Measurements from ENCODE around the gene POFUT1. TPM values are rescaled to one million over a fixed set of nuclear protein-coding genes. Genes with fewer than 3 reads are reported as not detected.

Gene POFUT1
- total and polyA plus RNA-seq, 2 of the 8 experiments (the other 6 are each of a cell fraction or from before 2014, with no cell fraction given), result 19.4 to 24.4 TPM

GRCh38 chr20:32236048-32236533, 28.4 kb downstream of the POFUT1 start:
- Histone ChIP-seq H3K4me1 (replicated peaks in 1 of 4; ENCODE audit: control insufficient read depth in 3 of 4, insufficient read depth in 4 of 4, low read length in 3 of 4) (peaks cover 0 to 7% (median 4%) of the 10 kb centered on the region in 4 experiments; a peak in 4 of 7 replicates), H2BK12ac (ENCODE audit: low read depth, low read length) (no peak overlapping the region), H4K91ac (replicated peaks; ENCODE audit: insufficient read length, low read length) (no peak overlapping the region), H3K18ac (ENCODE audit: extremely low read depth, low read length) (no peak overlapping the region), H2BK20ac (ENCODE audit: low read length) (no peak overlapping the region), H3K27me3 (replicated peaks in 1 of 4; ENCODE audit: control insufficient read depth in 3 of 4, extremely low read depth in 1 of 4, insufficient read depth in 3 of 4, low read length in 3 of 4) (no peaks in the 10 kb centered on the region), H2AK5ac (ENCODE audit: low read depth, low read length) (no peak overlapping the region), H3K79me2 (ENCODE audit: control insufficient read depth in 1 of 2, insufficient read depth in 2 of 2, low read length in 2 of 2) (no peaks in the 10 kb centered on the region), H3K9me3 (ENCODE audit: insufficient read depth in 2 of 2, low read depth in 1 of 2, low read length in 1 of 2) (no peaks in the 10 kb centered on the region), H3K4me2 (ENCODE audit: insufficient read depth in 1 of 2, low read depth in 2 of 2, low read length in 2 of 2) (no peak overlapping the region), H3K9ac (replicated peaks in 1 of 4; ENCODE audit: extremely low read depth in 1 of 4, low read depth in 3 of 4, low read length in 3 of 4) (no peak overlapping the region), H3K23me2 (ENCODE audit: low read depth, low read length) (no peaks in the 10 kb centered on the region), H3K23ac (ENCODE audit: insufficient read length) (no peak overlapping the region), H4K5ac (ENCODE audit: insufficient read length, low read depth, low read length) (no peak overlapping the region), H3K4me3 (ENCODE audit: extremely low read depth in 1 of 4, insufficient read depth in 2 of 4, low read depth in 3 of 4, low read length in 4 of 4) (no peak overlapping the region), H3K79me1 (ENCODE audit: low read depth, low read length) (no peaks in the 10 kb centered on the region), H3K36me3 (ENCODE audit: control insufficient read depth in 2 of 4, insufficient read depth in 4 of 4, low read length in 3 of 4) (peaks cover 17 to 40% (median 30%) of the 10 kb centered on the region in 4 experiments; a peak in 6 of 8 replicates), H2BK120ac (replicated peaks; ENCODE audit: low read depth, low read length) (no peak overlapping the region), H3K27ac (ENCODE audit: low read depth, low read length) (no peak overlapping the region), H2BK5ac (ENCODE audit: low read depth, low read length) (no peak overlapping the region), H4K20me1 (replicated peaks in 1 of 2; ENCODE audit: control insufficient read depth in 1 of 2, insufficient read depth in 2 of 2, low read length in 2 of 2) (peaks cover 0 to 1% of the 10 kb centered on the region in 2 experiments), H2AFZ (ENCODE audit: low read length) (no peak overlapping the region), H2BK15ac (ENCODE audit: low read length) (no peak overlapping the region; the same call in 1 of the 2 replicates), H3K4ac (replicated peaks; ENCODE audit: insufficient read length, low read depth, low read length) (no peak overlapping the region), H4K8ac (ENCODE audit: extremely low read depth, insufficient read depth, low read length) (no peak overlapping the region), H3K14ac (ENCODE audit: insufficient read length) (no peak overlapping the region), H3K56ac (replicated peaks; ENCODE audit: insufficient read length, low read depth, low read length) (no peak overlapping the region)
- 84% methylated on average over 3 of the region's 3 CpGs; no CpG with 5 or more reads in 1 of the 2 experiments for WGBS, 2 experiments (ENCODE audit: extremely low coverage in 1 of 2, insufficient coverage in 1 of 2, insufficient read length in 1 of 2, insufficient replicate concordance in 2 of 2, low coverage in 1 of 2, low lambda C conversion rate in 2 of 2, missing lambda C conversion rate in 1 of 2)
- no peak for TF ChIP-seq CEBPB (IDR thresholded peaks at IDR 0.05; ENCODE audit: low read depth, low read length)
- TF ChIP-seq EP300 (IDR thresholded peaks at IDR 0.05; ENCODE audit: borderline replicate concordance in 1 of 2, low read depth in 2 of 2, low read length in 2 of 2), result no peak
- no peak for TF ChIP-seq BRCA1 (IDR thresholded peaks at IDR 0.05; ENCODE audit: low read depth, low read length)
- FAIRE-seq (no peak), DNase-seq (ENCODE audit: low read depth in 1 of 2, low spot score in 2 of 2) (no peak)
- ChIA-PET POLR2A (ENCODE audit: partially characterized antibody) (interaction anchor here (1.2 to 1.5 kb wide), 2 partner anchors 13 to 21 kb away, joined by 4 read pairs; no protein-coding TSS in a partner anchor), CTCF (ENCODE audit: partially characterized antibody) (interaction anchor here (1.1 kb wide), 1 partner anchor 103 kb away, joined by 3 read pairs; no protein-coding TSS in a partner anchor)
